DND-41 (cell line): ENCODE data around the gene ARPP21.
A peak's percentile ranks its signal among the peaks of the same experiment; 100 is the strongest.

Source experiments
- ATAC-seq: fragments of 200-7000 bp; cut with Tn5 transposase; 3 replicates; pipeline ENCODE4 v1.9.1; 2021; ENCODE audit warnings: low read depth; ENCODE audit not compliant: insufficient read depth
- DNase-seq: peaks from one replicate; pipeline ENCODE4 v3.0.0-alpha.2; 2020
- H2AFZ ChIP-seq: 2 replicates; pipeline ENCODE4 v1.6.0; 2012; ENCODE audit warnings: low read depth, low read length
- H3K27ac ChIP-seq: 2 replicates; pipeline ENCODE4 v1.5.1; 2012; ENCODE audit warnings: low read length, inconsistent platforms
- H3K27me3 ChIP-seq: fragments of 200-600 bp; sonication (generic); 2 replicates; pipeline ENCODE4 v1.6.0; 2012; ENCODE audit warnings: low read length, mild to moderate bottlenecking, inconsistent platforms; ENCODE audit not compliant: insufficient read depth, poor library complexity
- H3K36me3 ChIP-seq: 2 replicates; pipeline ENCODE4 v1.5.1; 2012; ENCODE audit warnings: low read length, inconsistent platforms; ENCODE audit not compliant: insufficient read depth
- H3K4me1 ChIP-seq: 2 replicates; pipeline ENCODE4 v1.5.1; 2012; ENCODE audit warnings: mild to moderate bottlenecking, low read length; ENCODE audit not compliant: insufficient read depth
- H3K4me2 ChIP-seq: 2 replicates; pipeline ENCODE4 v1.6.0; 2012; ENCODE audit warnings: mild to moderate bottlenecking, moderate library complexity, low read length, inconsistent platforms; ENCODE audit not compliant: insufficient read depth
- H3K4me3 ChIP-seq, 2 experiments: fragments of 200-600 bp in 1 of 2; shearing (Covaris generic) in 1 of 2; 2 replicates each; pipeline ENCODE4 v1.5.1; 2012 to 2016; ENCODE audit warnings: inconsistent platforms in 2 of 2, low read length in 2 of 2, mild to moderate bottlenecking in 2 of 2, low read depth in 1 of 2, moderate library complexity in 1 of 2
- H3K79me2 ChIP-seq: 2 replicates; pipeline ENCODE4 v1.6.0; 2012; ENCODE audit warnings: low read length, inconsistent platforms; ENCODE audit not compliant: insufficient read depth
- H3K9ac ChIP-seq: 2 replicates; pipeline ENCODE4 v1.6.0; 2012; ENCODE audit warnings: low read depth, mild to moderate bottlenecking, inconsistent platforms, low read length, moderate library complexity
- H3K9me3 ChIP-seq: 2 replicates; pipeline ENCODE4 v1.5.1; 2012; ENCODE audit warnings: low read length, moderate library complexity, mild to moderate bottlenecking, inconsistent platforms; ENCODE audit not compliant: insufficient read depth, severe bottlenecking
- H4K20me1 ChIP-seq: 2 replicates; pipeline ENCODE4 v1.6.0; 2012; ENCODE audit warnings: low read length; ENCODE audit not compliant: insufficient read depth
- CTCF ChIP-seq: IDR thresholded peaks from 2 replicates; pipeline ENCODE4 v1.5.1; 2012; ENCODE audit warnings: borderline replicate concordance, low read length, moderate library complexity, mild to moderate bottlenecking; ENCODE audit not compliant: poor library complexity, severe bottlenecking; ENCODE audit errors: extremely low read depth
- EZH2 ChIP-seq: IDR thresholded peaks from 3 replicates; pipeline ENCODE4 v1.6.1; 2012; ENCODE audit warnings: borderline replicate concordance, low read depth, mild to moderate bottlenecking, moderate library complexity, low read length, inconsistent platforms; ENCODE audit not compliant: severe bottlenecking

Gene ARPP21

GRCh38 chr3:35772381-35773015, 133.2 kb downstream of the ARPP21 start:
- H2AFZ ChIP-seq, result no peak overlapping the region
- no peak for DNase-seq
- 0 out of 3 replicates have a peak, but pooled peaks have one; percentile 35 for ATAC-seq

GRCh38 chr3:35773417-35773816, 134.1 kb downstream of the ARPP21 start:
- H3K27me3 ChIP-seq, result no peaks in the 10 kb centered on the region
- no peak overlapping the region for H3K9ac ChIP-seq
- H3K79me2 ChIP-seq, result peaks cover 25% of the 10 kb centered on the region
- H3K4me3 ChIP-seq, result no peak overlapping the region
- peaks cover 99% of the 10 kb centered on the region for H3K36me3 ChIP-seq
- ATAC-seq (no peak), DNase-seq (no peak)
- no peaks in the 10 kb centered on the region for H3K9me3 ChIP-seq
- no peak overlapping the region for H2AFZ ChIP-seq
- TF ChIP-seq CTCF (no peak), EZH2 (no peak)
- H3K27ac ChIP-seq, result no peak overlapping the region
- H3K4me2 ChIP-seq, result no peak overlapping the region
- H4K20me1 ChIP-seq, result 0 out of 2 replicates have a peak, but pooled peaks cover 7% of the 10 kb centered on the region
- no peaks in the 10 kb centered on the region for H3K4me1 ChIP-seq

More at GRCh38 chr3:35772381-35773015, 133.2 kb downstream of the ARPP21 start:
- H3K9ac ChIP-seq, result no peak overlapping the region
- H4K20me1 ChIP-seq, result 0 out of 2 replicates have a peak, but pooled peaks cover 7% of the 10 kb centered on the region
- no peaks in the 10 kb centered on the region for H3K9me3 ChIP-seq
- TF ChIP-seq EZH2, result no peak
- TF ChIP-seq CTCF, result no peak
- H3K4me1 ChIP-seq, result no peaks in the 10 kb centered on the region
- H3K27me3 ChIP-seq, result no peaks in the 10 kb centered on the region
- H3K4me3 ChIP-seq, result no peak overlapping the region
- no peak overlapping the region for H3K4me2 ChIP-seq
- H3K79me2 ChIP-seq, result peaks cover 21% of the 10 kb centered on the region
- H3K36me3 ChIP-seq, result peaks cover 99% of the 10 kb centered on the region
- no peak overlapping the region for H3K27ac ChIP-seq

- 0 out of 2 replicates have a peak, but pooled peaks cover 4% of the 10 kb centered on the region for H4K20me1 ChIP-seq
- H3K9me3 ChIP-seq, result no peaks in the 10 kb centered on the region
- H3K4me2 ChIP-seq, result no peak overlapping the region
- no peaks in the 10 kb centered on the region for H3K27me3 ChIP-seq
- peaks cover 98% of the 10 kb centered on the region for H3K36me3 ChIP-seq
- peaks cover 21% of the 10 kb centered on the region for H3K79me2 ChIP-seq
- no peak for TF ChIP-seq EZH2
- TF ChIP-seq CTCF, result no peak
- no peak for DNase-seq
- H3K4me1 ChIP-seq, result no peaks in the 10 kb centered on the region
- no peak overlapping the region for H2AFZ ChIP-seq
- no peak overlapping the region for H3K9ac ChIP-seq
- H3K27ac ChIP-seq, result 0 out of 2 replicates have a peak overlapping the region, but pooled peaks have one; percentile 4
- no peak for ATAC-seq
- H3K4me3 ChIP-seq, result no peak overlapping the region
Observed at GRCh38 chr3:35776346-35776745, 137.0 kb downstream of the ARPP21 start.
